GM19193 (cell line): Measurements from ENCODE around the gene SRD5A3.

ENCODE experiments used
- POLR2A ChIP-seq: IDR thresholded peaks from 4 replicates; pipeline ENCODE4 v1.6.1; 2011; ENCODE audit not compliant: insufficient read depth, insufficient read length; ENCODE audit errors: extremely low read depth

The SRD5A3 gene

GRCh38 chr4:55358668-55359067 lies 12.6 kb downstream of the SRD5A3 start:
- TF ChIP-seq POLR2A: no peak

GRCh38 chr4:55359397-55359916 lies 13.4 kb downstream of the SRD5A3 start:
- no peak for TF ChIP-seq POLR2A

GRCh38 chr4:55363691-55364351 lies 17.8 kb downstream of the SRD5A3 start:
- TF ChIP-seq POLR2A: no peak

- TF ChIP-seq POLR2A: no peak
Observed at GRCh38 chr4:55364691-55365344, 18.8 kb downstream of the SRD5A3 start.

GRCh38 chr4:55365345-55365728 lies 19.3 kb downstream of the SRD5A3 start:
- no peak for TF ChIP-seq POLR2A

- no peak for TF ChIP-seq POLR2A
Observed at GRCh38 chr4:55366621-55367020, 20.6 kb downstream of the SRD5A3 start.

GRCh38 chr4:55367084-55367722 lies 21.2 kb downstream of the SRD5A3 start:
- TF ChIP-seq POLR2A: no peak

- no peak for TF ChIP-seq POLR2A
Observed at GRCh38 chr4:55369968-55370367, 23.9 kb downstream of the SRD5A3 start.

GRCh38 chr4:55372259-55372658 lies 26.2 kb downstream of the SRD5A3 start:
- TF ChIP-seq POLR2A: no peak

GRCh38 chr4:55373461-55373860 lies 27.4 kb downstream of the SRD5A3 start:
- TF ChIP-seq POLR2A: no peak

GRCh38 chr4:55376698-55377097 lies 30.7 kb downstream of the SRD5A3 start:
- TF ChIP-seq POLR2A: no peak

GRCh38 chr4:55378617-55379467 lies 32.8 kb downstream of the SRD5A3 start:
- TF ChIP-seq POLR2A: no peak

GRCh38 chr4:55380576-55380975 lies 34.5 kb downstream of the SRD5A3 start:
- no peak for TF ChIP-seq POLR2A

GRCh38 chr4:55381502-55381901 lies 35.5 kb downstream of the SRD5A3 start:
- TF ChIP-seq POLR2A: no peak

GRCh38 chr4:55382488-55383003 lies 36.5 kb downstream of the SRD5A3 start:
- no peak for TF ChIP-seq POLR2A
